ENCODE data around the gene SLC16A2.

The SLC16A2 gene

DNA sequence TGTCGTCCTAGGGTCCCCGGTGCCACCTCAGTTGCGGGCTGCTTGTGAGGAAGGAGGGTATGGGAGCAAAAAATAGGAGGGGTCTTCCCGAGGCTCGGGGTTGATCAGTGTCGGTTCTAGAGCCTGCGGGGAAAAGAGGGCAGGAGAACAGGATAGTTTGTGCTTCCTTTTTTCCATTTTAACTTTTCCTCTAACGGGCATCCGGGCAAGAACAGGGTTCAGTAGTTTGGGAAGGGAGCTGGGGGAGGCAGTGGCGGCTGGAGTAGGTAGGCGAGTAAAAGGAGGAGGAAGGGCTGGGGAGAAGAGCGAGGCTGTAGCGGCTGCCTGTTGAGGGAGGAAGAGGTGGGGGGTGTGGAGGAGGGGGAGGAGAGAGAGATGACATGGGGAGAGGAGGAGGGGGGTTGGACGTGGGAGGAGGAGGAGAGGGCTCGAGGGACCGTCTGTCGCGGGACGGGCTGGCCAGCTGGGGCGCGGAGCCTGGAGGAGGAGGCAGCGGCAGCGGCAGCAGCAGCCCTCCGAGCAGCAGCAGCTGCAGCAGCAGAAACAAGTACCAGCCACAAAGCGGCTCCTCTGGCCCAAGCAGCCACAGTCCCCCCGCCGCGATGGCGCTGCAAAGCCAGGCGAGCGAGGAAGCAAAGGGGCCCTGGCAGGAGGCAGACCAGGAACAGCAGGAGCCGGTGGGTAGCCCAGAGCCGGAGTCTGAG is at the start of gene SLC16A2:
SLC16A2 (plus strand) TSS at position 458 of the 704 bp plus-strand sequence; CDS start at position 603, 145 bp downstream.
- DNase-seq = peak; percentile 27 to 33

DNA sequence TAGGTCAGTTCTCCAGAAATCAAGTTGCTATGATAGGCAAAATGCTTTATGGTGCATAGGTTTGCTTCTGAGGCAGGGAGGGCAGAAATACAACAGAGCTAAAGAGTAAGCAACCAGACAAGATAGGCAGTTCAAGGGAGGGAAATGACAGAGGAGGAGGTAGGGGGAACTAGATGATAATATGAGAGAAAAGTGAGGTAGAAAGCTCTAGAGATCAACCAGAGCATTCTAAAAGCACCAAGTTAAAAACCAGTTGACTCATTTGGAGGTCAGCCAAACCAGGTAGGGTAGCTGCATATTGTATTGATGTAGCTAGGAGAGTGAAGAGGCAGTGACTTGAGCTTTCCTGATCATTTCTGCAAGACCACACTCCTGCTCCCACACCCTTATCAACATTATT is 49.0 kb upstream of the SLC16A2 start:
- DNase-seq = no peak

DNA sequence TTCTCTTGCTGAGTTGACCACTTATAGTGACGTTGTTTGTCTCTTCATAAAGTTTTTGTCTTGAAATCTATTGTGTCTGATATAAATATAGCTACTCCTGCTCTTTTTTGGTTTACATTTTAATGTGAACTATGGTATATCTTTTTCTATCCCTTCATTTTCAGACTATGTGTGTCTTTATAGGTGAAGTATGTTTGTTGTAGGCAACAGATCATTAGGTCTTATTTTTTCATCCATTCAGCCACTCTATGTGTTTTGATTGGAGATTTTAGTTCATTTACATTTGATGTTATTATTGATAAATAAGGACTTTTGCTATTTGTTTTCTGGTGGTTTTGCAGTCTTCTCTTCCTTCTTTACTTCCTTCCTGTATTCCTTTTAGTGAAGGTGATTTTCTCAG is 44.0 kb upstream of the SLC16A2 start:
- no peak for DNase-seq

DNA sequence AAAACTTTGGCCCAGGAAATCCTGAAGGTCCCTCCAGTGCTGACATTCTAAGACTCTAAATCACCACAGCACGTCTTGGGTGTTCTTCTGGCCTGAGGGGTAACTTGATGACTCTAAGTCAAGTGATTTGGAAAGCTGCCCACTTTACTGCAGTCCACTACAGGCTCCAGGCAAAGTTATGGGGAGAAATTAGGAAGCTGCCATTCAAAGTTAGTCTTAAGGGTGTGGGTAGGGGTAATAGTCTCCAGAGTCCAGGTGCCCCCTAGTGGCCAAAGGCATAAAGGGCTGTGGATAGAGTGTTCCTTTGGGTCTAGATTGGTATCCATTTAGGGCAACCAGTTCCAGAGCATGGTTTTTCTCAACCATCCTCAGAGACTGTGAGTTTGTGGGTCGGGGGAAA is 38.7 kb upstream of the SLC16A2 start:
- peak; percentile 0 to 16 for DNase-seq

DNA sequence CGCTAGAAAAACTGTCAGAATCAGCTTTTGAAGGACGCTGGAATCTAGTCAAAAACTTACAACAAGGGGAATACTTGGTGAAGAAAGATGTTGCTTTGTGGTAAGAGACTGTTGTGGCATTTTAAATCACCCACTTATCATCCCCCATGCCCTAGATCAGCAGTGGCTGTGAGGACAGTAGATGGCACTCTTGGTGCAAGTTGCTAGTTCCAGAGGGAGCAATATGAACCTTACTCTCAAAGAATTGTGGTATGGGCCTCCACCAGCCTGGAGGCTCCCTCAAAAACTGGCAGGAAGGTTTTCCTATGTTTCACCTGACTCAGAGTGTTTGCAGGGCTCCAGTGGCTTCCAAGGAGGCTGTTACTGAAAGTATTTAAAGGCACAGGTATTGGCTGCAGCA is 37.7 kb upstream of the SLC16A2 start:
- DNase-seq = no peak

DNA sequence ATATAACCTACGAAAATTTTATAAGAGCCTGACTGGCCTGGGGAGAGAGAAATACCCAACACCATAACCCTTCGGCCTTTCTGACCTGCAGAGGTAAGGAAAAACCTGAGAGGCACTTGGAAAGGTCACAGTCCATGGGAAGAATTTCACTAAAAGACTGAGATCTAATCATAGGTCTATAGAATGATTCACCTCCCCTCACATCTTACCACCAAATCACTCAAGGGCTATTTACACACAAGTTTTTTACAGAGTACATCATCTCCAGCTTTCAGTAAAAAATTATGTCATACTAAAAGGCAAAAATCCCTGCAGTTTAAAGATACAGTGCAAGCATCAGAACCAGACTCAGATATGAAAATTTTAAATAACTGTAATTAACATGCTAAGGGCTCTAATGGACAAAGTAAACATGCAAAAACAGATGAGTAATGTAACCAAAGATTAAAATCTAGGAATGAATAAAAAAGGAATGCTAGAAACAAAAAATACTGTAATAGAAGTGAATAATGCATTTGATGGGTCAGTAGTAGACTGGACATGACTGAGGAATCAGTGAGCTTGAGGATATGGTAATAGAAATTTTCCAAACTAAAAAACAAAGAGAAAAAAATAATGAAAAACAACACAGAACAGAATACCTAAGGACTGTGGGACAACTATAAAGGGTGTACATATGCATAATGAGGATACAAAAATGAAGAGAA is 32.1 kb upstream of the SLC16A2 start:
- DNase-seq = no peak

DNA sequence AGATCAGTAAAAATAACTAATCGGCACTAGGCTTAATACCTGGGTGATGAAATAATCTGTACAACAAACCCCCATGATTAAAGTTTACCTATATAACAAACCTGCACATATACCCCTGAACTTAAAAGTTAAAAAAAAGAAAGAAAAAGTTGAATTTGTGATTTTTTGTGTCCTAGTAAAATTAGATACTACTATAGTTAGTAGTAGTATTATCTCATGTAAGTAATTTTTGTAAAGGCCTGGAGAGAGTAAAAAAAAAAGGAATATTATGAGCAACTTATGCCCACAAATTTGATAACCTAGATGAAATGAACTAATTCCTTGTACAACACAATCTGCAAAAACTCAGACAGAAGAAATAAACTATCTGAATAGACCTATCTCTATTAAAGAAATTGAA is 25.7 kb upstream of the SLC16A2 start:
- no peak for DNase-seq

DNA sequence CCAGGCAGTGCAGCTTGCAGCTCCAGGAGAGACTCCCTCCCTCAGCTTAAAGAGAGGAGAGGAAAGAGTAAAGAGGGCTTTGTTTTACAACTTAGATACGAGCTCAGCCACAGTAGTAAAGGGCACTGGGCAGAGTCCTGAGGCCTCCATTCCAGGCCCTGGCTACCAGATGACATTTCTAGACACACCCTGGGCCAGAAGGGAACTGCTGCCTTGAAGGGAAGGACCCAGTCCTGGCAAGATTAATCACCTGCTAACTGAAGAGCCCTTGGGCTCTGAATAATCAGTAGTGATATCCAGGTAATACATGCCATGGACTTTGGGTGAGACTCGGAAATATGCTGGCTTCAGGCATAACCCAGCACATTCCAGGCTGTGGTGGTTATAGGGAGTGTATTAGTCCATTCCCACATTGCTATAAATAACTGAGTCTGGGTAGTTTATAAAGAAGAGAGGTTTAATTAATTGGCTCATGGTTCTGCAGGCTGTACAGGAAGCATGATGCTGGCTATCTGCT is 15.3 kb upstream of the SLC16A2 start:
- DNase-seq = no peak

DNA sequence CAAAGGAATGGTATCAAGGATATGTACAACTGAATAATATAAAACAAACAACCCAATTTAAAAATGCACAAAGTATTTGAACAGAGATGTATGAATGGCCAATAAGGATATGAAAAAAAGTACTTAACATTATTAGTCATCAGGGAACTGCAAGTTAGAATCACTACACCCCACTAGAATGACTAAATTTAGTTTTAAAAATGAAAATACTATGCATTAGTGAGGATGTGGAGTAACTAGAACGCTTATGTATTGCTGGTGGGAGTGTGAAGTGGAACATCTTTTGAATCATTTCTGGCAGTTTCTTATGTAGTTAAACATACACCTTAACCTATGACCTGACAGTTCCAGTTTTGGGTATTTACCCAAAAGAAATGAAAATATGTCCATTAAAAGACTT is 13.0 kb upstream of the SLC16A2 start:
- no peak for DNase-seq

DNA sequence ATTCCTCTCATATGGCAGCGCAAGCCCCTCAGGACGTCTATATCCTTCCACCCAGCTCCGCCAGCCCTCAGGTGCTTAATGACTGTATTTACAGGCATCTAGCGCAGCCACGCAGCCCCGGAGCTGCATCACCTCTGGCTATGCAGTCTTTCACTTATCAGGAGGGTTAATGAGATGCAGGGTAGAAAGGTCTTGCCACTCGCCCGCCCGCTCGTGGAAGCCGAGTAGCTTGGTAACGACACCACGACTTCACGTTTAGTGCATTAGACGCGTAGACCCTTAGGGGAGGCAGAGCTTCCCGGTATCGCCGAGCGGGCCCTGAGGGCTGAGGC is 1.5 kb upstream of the SLC16A2 start:
- DNase-seq = no peak

DNA sequence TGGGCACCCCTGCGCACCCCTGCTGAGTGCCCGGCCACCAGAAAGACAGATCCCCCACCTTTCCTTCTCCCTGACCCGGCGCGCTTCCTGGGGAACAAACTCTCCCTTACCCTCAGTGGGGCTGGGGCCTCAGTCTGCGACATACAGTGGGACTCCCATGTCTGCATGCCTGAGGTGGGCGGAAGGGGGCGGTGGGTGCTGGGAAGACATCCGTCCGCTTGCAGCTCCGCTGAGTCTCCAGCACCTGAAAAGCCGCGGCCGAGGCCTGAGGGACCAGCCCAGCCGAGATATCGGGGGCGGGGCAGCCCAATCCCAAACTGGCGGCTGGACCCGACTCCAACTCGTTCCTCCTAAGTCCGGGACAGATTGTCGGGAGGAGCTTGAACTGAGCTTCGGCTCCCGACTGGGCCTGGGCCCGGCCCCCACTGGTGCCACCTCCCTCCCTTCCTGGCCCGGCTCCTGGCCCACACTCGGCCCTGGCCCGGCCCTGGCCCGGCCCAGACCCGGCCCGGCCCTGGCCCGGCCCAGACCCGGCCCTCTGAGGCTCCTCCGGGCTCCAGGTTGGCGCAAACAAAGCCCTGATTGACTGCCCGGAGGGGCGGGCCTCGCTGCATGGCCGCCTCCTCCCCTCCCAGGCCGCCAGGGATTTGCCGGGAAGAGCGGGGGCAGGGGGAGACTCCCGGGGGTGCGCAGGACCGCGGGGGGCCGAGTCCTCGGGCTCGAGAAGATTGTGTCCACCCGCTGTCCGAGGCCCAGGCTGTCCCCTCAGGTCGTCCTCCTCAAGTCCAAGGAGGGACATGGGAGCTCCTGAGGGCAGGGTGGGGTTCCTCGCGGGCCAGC is 877 bp upstream of the SLC16A2 start:
- DNase-seq = peak in 1 of 2 experiments; percentile 1

DNA sequence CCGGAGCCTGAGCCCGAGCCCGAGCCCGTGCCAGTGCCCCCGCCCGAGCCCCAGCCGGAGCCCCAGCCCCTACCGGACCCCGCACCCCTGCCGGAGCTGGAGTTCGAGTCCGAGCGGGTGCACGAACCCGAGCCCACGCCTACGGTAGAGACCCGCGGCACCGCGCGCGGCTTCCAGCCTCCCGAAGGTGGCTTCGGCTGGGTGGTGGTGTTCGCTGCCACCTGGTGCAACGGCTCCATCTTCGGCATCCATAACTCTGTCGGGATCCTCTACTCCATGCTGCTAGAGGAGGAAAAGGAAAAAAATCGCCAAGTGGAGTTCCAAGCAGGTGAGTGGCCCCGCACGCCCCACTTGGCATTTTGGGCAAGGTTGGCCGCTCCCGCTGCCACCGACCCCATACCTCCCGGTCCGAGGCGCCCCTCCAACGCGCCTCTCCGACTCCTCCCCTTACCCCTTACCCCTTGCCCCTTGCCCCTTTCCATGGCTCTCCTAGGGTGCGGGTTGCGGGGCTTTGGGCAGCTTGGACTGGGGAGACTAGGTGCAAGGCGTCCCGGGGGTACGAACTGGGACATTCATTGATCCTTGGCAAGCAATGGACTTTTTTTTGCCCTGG is 553 bp downstream of the SLC16A2 start:
- DNase-seq = no peak

DNA sequence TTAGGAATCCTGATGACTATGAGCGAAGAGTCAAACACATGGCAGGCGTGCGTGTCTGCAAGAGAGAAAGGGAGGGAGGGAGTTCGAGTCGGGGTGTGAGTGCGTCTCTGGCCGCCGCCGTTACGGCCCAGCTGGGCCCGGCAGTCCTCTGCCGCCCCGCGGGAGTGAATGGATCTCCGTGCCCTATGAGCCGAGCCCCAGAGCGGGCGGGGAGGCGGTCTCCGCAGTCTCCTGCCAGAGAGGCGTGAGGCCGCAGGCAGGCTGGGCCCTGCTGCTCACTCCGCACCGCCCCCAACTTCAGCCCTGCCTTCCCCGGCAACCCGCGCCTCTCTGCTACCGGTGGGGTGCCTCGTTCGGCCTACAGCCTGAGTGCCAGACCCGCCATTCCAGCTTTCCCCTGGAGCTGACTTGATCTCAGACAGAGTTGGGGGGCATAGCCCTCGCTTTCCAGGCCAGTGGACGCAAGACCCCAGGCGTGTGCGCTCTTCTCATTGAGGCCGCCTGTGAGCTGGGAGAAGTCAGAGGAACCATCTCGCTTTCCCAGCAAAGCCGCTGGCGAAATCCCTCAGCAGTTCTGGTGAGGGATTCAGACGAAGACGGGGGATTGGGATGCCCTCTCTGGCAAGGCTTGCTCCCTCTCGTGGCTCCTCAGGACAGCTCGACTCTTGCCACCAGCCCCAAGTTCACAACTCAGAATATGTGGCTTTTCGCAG is 1.4 kb downstream of the SLC16A2 start:
- DNase-seq = no peak

DNA sequence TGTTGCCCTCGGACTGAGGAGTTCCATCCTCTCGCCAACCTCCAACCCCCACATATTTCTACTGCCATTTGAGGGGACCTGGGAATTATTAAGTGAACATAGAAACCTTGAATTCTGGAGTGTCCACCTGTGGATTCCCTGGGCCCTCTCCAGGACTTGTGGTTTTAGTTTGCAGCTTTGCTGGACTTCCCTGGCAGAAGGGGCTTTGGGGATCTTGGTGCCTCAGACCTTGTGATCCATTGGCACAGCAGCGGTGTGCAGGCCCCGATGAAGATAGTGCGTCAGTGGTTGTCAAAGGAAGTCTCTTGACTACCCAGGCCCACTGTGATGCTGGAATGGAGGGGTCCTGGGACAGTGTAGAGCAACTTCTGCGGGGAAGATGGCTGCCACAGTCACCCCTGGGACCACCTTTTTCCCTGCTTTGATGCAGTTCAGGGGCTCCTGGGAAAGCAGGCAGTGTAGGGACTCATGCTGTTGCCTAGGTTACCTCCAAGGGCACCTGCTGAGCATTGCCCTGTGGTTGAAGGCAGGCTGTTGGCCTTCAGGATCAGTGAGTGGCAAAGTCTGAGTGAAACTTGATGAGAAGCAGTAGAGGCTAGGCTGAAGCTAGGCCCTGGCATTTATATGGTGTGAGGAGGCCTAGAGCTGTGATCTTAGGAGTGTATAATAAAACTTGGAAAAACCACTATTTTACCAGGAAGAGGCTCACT is 2.2 kb downstream of the SLC16A2 start:
- DNase-seq = no peak

DNA sequence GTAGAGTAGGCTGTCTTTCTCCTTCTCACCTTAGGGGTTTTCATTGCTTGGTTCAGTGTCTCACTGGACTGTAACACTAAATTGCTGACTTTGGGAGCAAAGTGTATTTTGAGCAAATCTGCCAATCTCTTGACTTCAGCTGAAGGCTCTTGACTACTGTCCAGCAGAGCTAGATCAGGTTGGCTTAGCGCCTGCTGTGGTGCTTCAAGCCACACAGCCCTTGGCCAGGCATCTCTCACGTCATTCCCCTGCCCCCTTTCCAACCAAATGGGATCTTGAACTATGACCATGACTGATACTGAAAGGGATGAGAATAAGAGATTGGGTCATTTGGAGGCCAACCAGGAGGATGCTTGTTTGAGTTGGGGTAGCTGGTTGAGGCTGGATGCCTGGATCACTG is 4.8 kb downstream of the SLC16A2 start:
- DNase-seq = no peak

DNA sequence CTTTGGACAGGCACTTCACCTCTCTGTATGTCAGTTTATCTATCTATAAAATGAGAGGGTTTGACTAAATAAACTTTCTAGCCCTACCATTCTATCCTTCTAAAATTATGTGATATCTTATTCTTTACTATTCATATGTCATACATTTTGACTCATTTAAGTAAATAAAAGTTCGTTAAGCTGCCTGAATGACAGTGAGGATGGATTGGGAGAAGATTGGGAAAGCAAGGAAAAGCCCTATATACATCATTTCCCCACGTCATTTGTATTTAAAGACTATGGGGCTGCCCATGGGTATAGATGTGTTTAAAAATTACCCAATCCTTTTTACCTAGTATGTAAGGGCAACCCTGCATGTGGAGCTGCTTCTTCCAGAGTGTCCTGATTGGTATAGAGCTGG is 5.3 kb downstream of the SLC16A2 start:
- DNase-seq = no peak

DNA sequence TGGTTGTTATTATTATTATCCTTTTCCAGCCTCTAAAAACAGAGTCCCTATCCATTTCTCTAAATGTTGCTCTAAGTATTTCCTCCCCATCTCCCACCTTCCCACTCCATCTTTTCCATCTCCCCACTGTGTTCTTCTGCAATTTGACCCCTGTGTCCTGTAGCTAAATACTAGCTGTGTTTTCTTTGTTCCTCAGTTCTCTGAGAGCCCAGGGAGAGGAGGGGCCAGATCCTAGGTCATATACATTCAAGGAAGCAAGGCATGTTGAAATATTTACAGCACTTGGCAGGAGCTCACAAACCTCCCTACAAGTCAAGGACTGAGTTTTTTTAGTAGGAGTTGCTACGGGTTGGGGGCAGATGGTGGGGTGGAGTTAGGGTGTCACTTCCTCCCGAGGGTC is 10.5 kb downstream of the SLC16A2 start:
- no peak for DNase-seq

DNA sequence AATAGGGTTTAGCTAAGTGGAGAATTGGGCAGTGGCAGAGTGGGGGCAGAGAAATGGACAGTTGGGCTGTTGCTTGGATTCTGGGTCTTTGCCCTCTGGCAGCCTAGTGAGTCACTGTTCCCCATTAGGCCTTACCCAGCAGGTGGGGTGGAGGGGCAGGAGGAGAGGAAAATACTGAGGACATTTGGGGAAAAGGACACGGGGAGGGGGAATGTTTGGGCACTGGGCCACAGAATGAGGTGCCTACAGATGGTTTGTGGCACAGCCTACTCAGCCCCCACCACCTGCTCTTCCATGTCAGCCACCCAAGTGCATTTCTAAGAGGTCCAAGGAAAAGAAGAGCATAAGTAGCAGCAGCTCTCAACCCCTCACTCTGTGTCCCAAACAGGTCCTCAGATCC is 13.0 kb downstream of the SLC16A2 start:
- DNase-seq = no peak

DNA sequence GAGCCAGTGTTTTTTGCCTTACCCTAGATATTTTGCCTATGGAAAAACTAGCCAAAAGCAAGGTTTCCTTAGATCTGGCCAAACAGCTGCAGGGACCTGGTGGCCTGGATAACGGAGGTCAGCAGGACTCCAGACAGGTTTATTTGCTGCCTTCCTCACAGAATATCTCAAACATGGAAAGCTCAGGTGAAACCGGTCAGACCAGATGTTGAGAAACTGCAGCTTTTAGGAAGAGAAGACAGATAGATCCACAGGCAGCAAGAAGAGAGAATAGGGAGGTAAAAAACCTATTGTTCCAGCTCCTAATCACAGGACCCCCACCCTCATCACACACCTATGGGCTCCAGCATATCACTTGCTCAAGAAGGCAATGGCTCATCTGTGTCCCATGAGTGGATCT is 16.2 kb downstream of the SLC16A2 start:
- no peak for DNase-seq

DNA sequence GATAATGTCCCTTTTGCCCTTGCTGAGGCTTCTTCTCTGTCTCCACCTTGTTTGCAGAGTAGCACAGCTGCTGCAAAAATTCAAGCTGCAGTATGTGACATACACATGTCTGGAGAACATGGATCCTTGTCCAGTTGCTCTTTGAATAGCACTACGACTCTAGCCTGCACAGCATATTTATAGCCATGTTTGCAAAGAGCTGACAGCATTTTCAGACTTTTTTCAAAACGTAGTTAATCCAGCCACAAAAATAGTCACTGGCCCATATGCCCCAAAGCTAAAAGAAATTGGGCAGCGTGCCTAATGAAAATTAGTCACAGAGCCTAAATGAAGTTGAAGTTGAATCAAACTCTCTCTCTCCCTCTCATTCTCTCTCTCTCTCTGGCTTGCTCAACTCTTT is 17.5 kb downstream of the SLC16A2 start:
- DNase-seq = no peak

DNA sequence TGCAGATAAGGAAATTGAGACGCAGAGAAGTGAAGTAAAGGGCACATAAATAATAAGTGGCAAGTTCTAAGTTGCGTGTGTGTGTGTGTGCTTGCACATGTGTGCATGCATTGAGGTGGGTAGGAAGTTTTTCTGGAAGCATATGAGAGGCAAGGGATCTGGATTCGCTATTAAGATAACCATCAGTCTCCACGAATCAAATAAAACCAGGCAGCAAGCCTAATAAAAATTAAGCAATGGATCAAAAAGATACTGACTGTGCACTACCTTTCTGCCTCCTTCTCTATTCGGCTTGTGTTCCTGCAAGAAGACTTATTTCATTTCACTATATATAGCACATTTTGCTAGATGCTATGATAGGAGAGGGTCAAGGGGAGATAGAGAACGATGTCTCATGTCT is 23.8 kb downstream of the SLC16A2 start:
- no peak for DNase-seq

DNA sequence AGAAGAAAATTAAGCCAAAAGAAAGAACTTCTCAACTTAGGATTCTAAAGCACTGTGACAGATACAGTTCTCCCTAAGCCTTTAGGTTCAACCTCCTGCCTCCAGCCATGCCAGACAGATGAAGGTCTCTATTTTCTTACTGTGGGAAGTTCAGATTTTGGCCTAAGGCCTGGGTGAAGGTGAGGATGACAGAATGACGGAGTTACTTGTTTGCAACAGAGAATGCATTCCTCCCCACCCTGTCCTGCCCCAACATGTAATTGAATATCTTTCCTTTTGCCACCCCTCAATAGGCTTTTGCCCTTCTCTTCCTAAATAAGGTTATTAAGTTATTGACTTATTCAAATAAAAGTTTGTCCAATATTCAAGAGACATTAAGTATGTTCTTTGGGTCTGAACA is 25.6 kb downstream of the SLC16A2 start:
- no peak for DNase-seq
